Measurements from ENCODE around the gene TPM4.
A peak's percentile ranks its signal among the peaks of the same experiment; 100 is the strongest.
"Not testable (repeated sequence)": the region's sequence is repeated elsewhere in the genome, so short reads cannot be mapped to it uniquely, and the experiment has no call there.

The TPM4 gene

DNA sequence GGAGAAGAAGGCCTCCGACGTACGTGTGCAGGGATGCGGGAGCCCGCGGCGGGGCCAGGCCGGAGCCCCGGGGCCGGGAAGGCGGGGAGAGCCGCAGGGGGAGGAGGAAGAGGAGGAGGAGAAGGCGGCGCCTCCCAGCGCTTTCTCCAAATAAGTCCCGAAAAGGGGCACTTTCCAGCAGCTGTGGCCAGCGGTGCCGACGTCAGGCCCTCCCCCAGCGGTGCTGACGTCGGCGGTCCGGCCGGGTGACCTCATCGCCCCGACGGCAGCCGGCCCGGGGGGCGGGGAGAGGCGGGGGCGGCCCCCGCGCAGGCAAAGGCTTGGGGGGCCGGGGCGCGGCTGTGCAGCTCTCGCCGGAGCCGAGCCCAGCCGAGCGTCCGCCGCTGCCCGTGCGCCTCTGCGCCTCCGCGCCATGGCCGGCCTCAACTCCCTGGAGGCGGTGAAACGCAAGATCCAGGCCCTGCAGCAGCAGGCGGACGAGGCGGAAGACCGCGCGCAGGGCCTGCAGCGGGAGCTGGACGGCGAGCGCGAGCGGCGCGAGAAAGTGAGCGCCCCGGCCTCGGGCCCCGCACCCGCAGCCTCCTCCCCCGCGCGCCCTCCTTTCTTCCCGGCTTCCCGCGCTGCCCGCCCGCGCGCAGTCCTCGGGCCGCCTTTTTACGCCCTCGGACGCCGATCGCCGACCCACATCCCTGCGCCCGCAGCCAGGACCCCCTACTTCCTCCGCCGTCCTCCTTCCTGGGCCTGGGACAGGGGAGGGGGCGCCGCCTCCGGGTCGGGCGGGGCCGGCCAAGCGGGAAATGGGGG lies at the start of gene TPM4:
Gene TPM4, plus strand, starts transcription at position 342 of the 804 bp plus-strand sequence. Its CDS starts 71 bp downstream, at position 413.
- peak; percentile 78 for DNase-seq (ENCODE audit: low spot score)

DNA sequence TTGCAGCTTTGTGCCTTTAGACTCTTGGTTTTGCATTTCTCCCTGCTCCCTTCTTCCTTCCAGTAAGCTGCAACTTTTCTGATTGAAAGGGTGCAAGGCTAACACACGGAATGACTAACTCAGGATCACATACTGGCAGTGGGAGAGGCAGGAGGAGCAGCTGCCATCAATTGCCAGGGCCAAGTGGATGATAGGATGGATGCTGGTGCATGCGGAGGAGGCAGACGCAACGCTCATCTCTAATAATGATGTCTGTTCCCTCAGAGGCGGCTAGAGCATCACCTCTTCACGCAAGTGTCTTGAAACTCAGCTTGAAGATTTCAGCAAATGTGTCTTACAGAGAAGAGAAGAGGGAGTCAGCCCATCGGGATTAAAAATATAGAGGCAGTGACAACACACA lies 49.5 kb upstream of the TPM4 start:
- no peak for DNase-seq (ENCODE audit: low spot score)

DNA sequence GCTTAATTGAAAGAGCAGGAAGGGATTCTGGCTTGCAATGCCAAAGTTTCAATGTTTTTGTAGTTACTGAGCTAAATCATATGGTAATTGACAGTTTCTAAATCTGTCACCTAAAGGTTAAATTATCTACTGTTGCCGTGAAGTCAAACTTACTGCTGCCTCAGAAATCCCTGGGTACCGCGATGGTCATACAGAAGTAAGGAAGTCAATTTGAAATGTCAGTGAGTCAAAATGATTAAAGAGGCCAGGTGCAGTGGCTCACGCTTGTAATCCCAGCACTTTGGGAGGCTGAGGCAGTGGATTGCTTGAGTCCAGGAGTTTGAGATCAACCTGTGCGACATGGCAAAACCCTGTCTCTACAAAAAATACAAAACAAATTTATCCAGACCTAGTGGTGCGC lies 48.8 kb upstream of the TPM4 start:
- DNase-seq (ENCODE audit: low spot score), result no peak

DNA sequence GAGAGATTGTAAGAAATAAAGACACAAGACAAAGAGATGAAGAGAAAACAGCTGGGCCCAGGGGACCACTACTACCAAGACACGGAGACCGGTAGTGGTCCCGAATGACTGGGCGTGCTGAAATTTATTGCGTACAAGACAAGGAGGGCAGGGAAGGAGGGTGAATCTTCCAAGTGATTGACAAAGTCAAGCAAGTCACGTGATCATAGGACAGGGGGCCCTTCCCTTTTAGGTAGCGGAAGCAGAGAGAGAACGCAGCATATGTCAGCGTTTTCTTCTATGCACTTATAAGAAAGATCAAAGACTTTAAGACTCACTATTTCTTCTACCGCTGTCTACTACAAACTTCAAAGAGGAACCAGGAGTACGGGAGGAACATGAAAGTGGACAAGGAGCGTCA lies 46.1 kb upstream of the TPM4 start:
- not testable (repeated sequence) for DNase-seq (ENCODE audit: low spot score)

DNA sequence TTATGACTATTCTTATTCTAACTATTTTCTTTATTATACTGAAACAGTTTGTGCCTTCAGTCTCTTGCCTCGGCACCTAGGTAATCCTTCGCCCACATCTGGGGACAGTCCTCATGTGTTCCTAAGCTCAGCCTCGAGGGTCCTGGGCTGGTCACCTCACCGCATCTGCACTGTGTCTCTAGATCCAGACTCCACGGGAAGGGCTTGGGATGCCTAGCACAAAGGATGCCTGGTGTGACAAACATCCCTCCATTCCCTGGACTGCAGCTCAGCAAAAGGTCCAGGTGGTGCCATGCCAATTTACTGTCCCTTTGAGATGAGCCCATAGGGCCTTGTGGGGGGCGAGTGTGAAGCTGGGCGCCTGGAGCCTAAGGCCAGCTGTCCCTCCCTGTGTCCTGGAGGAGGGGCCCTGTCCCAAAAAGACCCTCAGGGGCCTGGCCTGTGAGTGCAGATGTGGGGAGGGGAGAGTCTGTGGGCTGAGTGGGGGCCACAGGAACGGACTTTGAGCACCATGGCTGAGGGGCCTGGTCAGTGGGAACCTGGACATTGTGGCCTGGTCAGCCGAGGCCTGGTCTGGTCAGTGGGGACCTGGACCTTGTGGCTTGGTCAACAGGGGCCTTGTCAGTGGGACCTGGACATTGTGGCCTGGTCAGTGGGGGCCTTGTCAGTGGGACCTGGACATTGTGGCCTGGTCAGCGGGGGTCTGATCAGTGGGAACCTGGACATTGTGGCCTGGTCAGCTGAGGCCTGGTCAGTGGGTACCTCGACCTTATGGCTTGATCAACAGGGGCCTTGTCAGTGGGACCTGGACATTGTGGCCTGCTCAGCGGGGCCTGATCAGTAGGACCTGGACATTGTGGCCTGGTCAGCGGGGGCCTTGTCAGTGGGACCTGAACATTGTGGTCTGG lies 45.1 kb upstream of the TPM4 start:
- DNase-seq (ENCODE audit: low spot score), result no peak

DNA sequence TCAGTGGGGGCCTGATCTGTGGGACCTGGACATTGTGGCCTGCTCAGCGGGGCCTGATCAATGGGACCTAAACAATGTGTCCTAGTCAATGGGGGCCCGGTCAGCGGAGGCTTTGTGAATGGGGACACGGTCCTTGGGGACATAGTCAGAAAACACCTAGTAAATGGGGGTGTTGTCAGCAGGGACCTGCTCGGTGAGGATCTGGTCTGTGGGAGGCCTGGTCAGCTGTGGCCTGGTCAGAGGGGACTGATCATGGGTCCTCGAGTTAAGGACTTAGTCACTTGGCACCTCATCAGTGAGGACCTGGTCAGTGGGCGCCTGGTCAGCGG lies 44.5 kb upstream of the TPM4 start:
- no peak for DNase-seq (ENCODE audit: low spot score)

DNA sequence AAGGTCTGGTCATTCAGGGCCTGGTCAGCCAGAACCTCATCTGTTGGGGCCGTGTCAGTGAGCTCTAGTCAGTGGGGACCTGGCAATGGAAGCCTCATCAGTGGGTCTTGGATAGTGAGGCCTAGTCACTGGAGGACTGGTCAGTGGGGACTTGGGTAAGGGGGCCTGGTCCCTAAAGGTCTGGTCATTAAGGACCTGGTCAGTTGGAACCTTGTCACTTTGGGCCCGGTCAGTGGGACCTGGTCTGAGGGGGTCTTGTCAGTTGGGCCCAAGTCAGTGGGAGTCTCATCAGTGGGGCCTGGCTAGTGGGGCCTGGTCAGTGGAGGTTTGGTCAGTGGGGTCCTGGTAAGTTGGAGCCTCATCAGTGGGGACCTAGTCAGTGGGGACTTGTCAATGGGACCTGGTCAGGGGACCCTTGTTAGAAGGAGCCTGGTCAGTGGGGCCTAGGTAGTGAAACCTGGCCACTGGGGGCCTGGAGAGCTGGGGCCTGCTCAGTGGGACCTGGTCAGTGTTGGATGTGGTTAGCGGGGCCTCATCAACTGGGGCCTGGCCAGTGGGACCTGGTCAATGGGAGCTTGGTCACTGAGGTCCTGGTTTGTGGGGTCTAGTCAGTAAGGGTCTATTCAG lies 43.7 kb upstream of the TPM4 start:
- no peak for DNase-seq (ENCODE audit: low spot score)

DNA sequence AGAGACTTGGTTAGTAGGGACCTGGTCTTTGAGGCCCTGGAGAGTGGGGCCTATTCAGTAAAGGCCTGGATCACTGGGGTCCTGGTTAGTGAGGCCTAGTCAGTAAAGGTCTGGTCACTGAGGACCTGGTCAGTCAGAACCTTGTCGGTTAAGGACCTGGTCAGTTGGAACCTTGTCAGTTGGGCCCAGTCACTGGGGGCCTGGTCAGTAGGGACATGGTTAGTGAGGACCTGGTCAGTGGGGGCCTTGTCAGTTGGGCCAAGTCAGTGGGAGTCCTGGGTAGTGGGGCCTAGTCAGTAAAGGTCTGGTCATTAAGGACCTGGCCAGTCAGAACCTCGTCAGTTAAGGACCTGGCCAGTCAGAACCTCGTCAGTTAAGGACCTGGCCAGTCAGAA lies 43.2 kb upstream of the TPM4 start:
- no peak for DNase-seq (ENCODE audit: low spot score)

DNA sequence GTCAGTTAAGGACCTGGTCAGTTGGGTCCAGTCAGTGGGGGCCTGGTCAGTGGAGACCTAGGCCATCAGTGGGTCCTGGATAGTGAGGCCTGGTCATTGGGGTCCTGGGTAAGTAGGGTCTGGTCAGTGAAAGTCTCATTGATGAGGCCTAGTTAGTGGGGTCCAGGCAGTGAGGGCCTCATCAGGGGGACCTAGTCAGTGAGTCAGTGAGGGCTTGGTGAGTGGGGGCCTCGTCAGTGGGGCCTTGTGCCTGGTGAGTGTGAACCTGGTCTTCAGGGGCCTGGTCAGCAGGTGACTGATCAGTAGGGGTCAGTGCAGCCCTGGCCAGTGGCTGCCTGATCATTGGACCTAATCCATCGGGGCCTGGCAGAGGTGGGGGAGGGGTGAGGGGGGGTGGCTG lies 42.6 kb upstream of the TPM4 start:
- DNase-seq (ENCODE audit: low spot score), result no peak

DNA sequence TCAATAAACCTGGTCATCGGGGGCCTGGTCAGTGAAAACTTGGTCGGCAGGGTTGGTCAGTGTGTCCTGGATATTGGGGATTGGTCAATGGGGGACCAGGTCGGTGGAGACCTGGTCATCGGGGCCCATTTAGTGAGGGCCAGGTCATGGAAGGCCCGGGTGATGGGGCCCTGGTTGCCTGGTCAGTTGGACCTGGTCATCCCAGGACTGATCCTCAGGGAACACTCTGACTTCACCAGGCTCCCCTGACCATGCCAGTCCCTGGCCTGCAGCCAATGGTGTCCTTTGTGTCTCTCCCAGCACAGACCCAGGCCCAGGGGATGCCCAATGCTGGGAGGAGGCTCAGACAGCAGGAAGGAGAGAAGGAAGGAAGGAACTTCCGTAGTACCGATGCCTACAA lies 42.1 kb upstream of the TPM4 start:
- DNase-seq (ENCODE audit: low spot score), result no peak

DNA sequence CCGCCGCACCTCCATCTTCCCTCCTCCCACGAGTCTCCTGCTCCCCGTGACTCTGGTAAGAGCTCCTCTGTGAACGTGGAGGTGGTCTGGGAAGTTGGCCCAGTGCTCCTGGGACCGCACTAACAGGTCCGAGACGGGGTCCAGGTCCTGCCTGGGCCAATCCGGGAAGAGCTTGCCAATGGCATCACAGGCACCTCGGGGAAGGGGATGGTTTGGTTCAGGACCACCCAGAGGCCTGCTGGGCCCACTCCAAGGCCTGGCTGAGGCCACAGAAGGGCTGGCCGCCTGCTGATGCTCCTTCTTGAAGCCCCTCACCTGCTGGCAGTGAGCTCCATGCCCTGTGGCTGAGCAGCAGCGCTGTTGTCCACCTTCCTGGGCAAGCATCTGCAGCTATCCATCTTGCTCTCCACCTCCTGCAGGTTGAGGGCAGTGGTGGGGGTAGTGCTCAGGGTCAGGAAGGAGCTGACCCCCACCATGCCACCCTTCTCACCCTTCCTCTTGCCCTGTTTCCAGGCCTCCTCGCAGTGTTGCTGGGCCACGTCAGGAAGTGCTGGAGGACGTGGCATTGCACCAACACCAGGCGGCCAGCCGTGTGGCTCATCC lies 41.2 kb upstream of the TPM4 start:
- DNase-seq (ENCODE audit: low spot score), result no peak

DNA sequence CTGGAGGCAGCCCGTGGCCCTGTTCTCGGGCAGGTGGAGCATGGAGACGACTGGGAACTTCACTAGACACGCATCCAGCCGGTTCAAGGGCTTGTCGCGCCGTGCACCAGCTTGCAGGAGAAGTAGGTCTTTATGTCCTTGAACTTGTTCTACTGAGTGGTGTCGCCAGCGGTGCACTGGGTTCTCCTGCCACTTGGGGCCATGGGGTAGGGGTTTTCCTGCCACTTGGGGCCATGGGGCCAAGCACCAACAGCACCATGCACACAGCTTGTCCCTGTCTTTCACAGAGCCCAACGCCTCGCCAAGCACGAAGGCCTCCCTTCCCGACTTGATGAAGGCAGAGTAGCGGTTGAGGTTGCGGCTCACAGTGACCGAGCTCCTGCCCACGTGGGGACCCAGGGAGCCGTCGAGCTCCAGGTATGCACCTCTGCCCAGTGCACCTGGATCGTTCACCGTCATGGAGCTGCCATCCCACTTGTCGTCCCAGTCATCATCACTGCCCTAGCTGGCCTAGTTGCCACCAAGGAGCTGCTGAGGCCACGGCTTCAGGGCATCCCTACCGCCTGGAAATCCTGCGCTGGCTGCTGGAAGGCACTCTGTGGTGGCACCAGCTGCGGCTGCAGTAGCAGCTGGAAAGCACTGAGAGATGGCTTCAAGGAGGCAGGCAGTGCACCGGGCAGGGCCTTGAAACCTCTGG lies 40.5 kb upstream of the TPM4 start:
- DNase-seq (ENCODE audit: low spot score), result no peak

DNA sequence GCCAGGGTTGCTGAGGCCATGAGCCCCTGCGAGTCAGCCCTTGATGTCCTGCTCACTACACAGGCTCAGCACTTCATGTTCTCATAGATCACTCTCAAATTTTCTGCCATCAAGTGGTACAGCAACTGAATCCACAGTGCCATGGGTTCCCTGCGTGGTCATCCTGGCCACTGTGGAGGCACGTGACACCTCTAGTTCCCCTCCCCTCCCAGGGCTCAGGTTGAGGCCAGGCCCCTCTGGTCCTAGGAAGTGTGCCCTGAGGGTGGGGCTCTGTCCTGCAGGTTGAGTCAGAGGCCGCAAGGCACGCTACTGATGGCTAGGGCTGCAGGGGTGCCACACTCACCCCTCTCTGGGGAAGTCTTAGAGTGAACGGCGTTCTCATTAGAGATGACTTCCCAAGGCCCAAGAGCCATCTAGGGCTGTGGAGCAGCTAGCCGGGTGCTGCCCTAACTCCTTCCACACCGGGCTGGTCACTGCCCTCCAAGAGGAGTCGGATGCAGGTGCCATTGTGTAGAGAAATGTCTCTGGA lies 39.8 kb upstream of the TPM4 start:
- no peak for DNase-seq (ENCODE audit: low spot score)

DNA sequence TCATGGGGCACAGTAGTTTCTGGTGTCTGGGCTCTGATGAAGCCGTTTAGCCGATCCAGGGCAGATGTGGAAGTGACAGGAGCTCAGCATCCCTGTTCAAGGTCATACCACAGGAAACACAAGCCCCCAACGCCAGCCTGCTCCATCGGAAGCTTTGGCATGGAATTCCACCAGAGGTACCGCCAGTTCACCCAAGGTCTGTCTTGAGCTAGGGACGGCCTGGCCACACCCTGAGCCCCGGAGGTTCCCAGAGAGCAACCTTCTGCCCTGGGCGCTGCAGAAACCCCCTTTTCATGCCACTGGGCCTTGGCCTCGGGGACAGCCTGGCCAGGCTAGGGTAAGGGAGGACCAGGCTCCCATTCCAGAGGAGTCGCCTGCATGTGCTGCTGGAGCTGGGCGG lies 39.4 kb upstream of the TPM4 start:
- no peak for DNase-seq (ENCODE audit: low spot score)

DNA sequence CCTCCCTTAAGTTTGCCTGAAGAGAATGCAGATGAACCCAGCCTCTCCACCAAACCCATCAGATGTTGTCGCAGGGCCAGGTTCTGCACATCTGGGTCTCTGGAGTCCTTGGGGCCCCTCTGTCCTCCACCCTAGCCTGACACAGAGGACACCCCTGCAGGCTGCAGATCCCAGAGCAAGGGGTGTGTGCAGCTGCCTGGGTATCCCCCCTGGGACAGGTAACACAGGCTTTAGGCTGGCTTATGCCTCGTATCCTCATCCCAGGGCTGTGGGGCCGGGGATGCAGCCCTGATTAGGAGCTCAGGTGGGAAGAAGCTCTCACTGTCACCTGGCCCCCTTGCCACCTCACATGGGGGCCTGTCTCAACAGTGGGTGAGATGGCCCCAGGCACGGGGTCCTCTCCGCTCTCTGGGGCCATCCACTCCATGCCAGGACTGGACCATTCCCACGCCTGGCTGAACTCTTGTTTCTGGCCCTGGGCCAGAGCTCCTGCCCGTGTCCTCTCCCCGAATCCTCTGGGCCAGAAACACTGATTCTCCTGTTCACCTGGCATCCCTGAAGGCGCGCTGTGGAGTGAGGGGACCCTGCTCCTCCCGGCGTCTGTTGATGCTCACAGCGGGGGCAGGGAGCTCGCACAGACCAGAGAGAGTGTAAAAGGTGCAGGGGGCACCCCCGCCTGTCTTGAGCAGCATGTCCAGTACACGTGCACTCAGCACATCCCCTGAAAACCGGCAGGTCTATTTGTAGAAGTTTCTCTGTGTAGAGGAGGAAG lies 38.7 kb upstream of the TPM4 start:
- no peak for DNase-seq (ENCODE audit: low spot score)

DNA sequence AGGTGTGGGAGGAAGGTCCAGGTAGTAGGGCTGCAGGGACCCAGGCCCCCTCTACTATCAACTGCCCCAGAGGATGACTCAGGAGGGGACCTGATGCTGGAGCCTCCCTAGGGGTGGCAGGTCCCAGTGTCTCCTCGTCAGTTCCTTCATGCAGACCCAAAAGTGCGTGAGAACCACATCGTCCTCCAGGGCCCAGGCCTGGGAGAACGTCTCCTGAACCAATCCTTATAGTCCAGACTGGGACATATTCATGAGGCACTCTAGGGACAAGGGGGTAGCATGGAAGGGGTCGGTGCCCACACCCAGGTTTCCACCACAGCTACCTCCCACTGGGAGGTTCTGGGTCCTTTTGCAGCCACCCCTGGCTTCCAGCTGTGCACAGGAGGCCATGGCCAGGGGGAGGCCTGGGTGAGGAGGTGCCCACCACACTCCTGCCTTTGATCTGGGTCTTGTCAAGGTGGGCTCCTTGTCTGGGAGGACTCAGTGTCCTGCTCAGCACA lies 38.0 kb upstream of the TPM4 start:
- DNase-seq (ENCODE audit: low spot score), result no peak

DNA sequence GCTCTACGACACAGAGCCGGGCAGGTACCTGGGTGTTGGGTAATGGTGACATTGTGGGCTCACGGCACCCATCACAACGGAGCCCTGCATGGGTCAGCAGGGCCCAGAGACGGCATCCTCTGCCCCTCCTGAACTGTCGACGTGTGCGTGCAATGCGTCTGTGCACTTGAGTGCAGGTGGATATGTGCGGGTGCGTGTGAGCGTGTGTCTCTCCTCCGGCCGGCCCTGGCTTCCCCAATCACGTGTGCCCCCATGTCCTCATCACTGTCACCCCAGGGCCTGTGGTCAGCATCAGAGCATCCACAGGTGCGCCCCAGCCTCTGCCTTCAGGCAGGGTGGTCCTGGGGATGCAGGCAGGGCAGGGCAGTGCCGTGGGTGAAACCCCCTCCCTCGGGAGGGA lies 37.2 kb upstream of the TPM4 start:
- DNase-seq (ENCODE audit: low spot score), result no peak

DNA sequence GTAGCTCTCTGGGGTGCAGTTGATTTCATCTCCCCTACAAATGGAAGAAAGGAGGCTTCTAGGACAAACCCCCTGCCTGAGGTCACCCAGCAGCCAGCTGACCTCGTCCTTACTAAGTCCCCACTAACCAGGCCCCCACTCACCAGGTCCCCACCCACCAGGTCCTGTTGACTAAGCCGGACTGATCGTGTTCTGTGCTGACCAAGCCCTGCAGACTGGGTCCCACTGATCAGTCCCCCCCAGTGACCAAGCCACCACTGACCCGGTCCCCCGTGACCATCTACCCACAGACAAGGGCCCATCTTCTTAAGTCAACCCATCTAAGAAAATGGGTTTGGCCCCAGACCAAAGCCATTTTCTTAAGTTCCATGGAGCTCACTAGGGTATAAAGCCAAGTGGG lies 36.8 kb upstream of the TPM4 start:
- DNase-seq (ENCODE audit: low spot score), result no peak

DNA sequence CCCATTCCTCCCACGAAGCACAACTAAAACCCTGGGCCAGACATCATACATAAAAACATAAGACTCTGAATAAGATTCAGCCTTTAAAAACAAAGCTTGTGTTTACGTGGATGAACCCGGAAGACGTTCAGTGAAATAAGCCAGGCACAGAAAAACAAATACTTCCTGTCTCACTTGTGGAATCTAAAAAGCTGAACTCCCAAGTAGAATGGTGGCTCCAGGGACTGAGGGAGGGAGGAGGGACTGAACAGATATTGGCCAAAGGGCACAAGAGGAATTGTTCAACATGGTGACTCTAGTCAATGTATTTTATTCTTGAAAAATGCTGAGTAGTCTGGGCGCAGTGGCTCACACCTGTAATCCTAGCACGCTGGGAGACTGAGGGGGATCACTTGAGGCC lies 35.7 kb upstream of the TPM4 start:
- DNase-seq (ENCODE audit: low spot score), result no peak

DNA sequence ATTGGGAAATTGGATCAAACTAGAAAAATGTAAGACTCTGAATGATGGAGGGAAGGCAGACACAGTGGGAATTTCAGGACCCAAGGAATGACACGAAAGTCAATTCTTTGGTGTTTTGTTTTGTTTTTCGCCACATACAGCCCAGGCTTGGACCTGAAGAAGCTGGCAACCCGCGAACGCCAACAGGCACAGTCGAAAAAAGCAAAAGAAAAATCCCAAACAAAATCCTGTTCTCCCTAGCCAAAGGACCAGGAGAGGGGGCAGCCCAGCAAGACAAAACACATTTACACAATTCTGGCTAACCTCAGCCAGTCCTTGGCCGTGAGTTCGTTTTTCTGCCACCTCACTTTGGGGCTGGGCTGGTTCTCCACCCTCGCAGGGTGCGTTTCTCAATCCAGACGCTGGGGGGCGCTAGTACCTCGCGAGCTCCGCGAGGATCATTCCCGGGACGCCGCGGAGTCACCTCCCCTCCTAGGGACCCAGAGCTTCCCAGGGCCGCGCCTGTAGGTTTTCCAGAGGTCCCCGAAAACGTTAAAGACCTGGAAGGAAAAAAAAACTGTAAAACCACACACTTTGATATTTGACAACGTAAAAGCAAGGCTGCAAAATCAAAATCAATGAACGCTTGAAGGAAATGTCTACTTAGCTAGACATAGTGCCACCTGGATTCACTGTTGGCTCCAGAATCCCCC lies 34.9 kb upstream of the TPM4 start:
- DNase-seq (ENCODE audit: low spot score), result peak; percentile 62
